Lower leg skin (tissue), 4 donors: ENCODE data around the gene PDK3. TPM values are rescaled to one million over a fixed set of nuclear protein-coding genes. Genes with fewer than 3 reads are reported as not detected.

Source experiments
- DNase-seq, 2 donors: peaks; one replicate each; pipeline ENCODE4 v3.0.0-alpha.2; 2019; ENCODE audit warnings: low spot score in 2 of 2
- H3K4me3 ChIP-seq: fragments of 200-600 bp; sonication (generic); 2 replicates; pipeline ENCODE4 v1.5.1; 2017; ENCODE audit warnings: mild to moderate bottlenecking, low read depth; ENCODE audit not compliant: poor library complexity, severe bottlenecking
- CTCF ChIP-seq, 3 donors: fragments of 450-650 bp; IDR thresholded peaks; one replicate each; pipeline ENCODE4 v1.5.1; 2016; ENCODE audit warnings: antibody characterized with exemption in 3 of 3, mild to moderate bottlenecking in 3 of 3, moderate library complexity in 2 of 3
- POLR2A ChIP-seq, 2 donors: fragments of 450-650 bp; IDR thresholded peaks; one replicate each; pipeline ENCODE4 v1.6.1; 2016 to 2017; ENCODE audit warnings: antibody characterized with exemption in 2 of 2, mild to moderate bottlenecking in 1 of 2, moderate library complexity in 1 of 2
- WGBS, 2 donors: methylation state at CpG; one replicate each; pipeline ENCODE4 v1.1.5; 2018; 5-methylcytosine and 5-hydroxymethylcytosine counted together
- intact Hi-C: fragments of 100-400 bp; cut with DNase I; formaldehyde crosslinking; loops from one replicate; pipeline ENCODE4 v1.15.0; 2023; ENCODE audit warnings: low total_unique reads
- total RNA-seq, 4 donors: library from RNA; depleted of rRNA; stranded (reverse); fragments of >200 nt; gene quantifications; one replicate each; pipeline ENCODE4 v1.1.0, GENCODE V29; 2016

Gene PDK3
- total RNA-seq, 4 donors from 2014 or later = 16.7 to 62.4 (median 40.1) TPM

GRCh38 chrX:24471808-24472207 lies 6.7 kb downstream of the PDK3 start:
- WGBS, 2 donors = 68 to 80% methylated on average over 2 of the region's 2 CpGs
- intact Hi-C loops = no loop called here
- H3K4me3 ChIP-seq = no peak overlapping the region
- DNase-seq = no peak
- TF ChIP-seq CTCF (IDR thresholded peaks at IDR 0.05) (no peak), POLR2A (IDR thresholded peaks at IDR 0.05) (no peak)

- 80 to 93% methylated on average over 6 of the region's 6 CpGs for WGBS, 2 donors
- TF ChIP-seq POLR2A (IDR thresholded peaks at IDR 0.05) = no peak
- no peak for TF ChIP-seq CTCF (IDR thresholded peaks at IDR 0.05)
- intact Hi-C loops = no loop called here
- DNase-seq = no peak
- no peak overlapping the region for H3K4me3 ChIP-seq
Measured at GRCh38 chrX:24475480-24475879, 10.4 kb downstream of the PDK3 start.

GRCh38 chrX:24478509-24478908 lies 13.4 kb downstream of the PDK3 start:
- TF ChIP-seq CTCF (IDR thresholded peaks at IDR 0.05) = no peak
- no peak for TF ChIP-seq POLR2A (IDR thresholded peaks at IDR 0.05)

GRCh38 chrX:24479924-24480323 lies 14.8 kb downstream of the PDK3 start:
- intact Hi-C loops = loop anchor here (10.0 kb wide), 1 partner anchor 85 kb away; no protein-coding TSS in a partner anchor
- 57 to 63% methylated on average over 9 of the region's 9 CpGs for WGBS, 2 donors
- no peak for DNase-seq
- no peak overlapping the region for H3K4me3 ChIP-seq
- no peak for TF ChIP-seq POLR2A (IDR thresholded peaks at IDR 0.05)
- TF ChIP-seq CTCF (IDR thresholded peaks at IDR 0.05) = no peak

More at GRCh38 chrX:24478509-24478908, 13.4 kb downstream of the PDK3 start:
- intact Hi-C loops = no loop called here
- H3K4me3 ChIP-seq = no peak overlapping the region
- DNase-seq = no peak
- 87 to 98% methylated on average over 4 of the region's 4 CpGs for whole genome bisulfite sequencing, 2 donors

GRCh38 chrX:24480400-24480865 lies 15.3 kb downstream of the PDK3 start:
- no peak overlapping the region for H3K4me3 ChIP-seq
- no peak for DNase-seq
- TF ChIP-seq POLR2A (IDR thresholded peaks at IDR 0.05) = no peak
- TF ChIP-seq CTCF (IDR thresholded peaks at IDR 0.05) = no peak
- 59 to 69% methylated on average over 4 to 5 of the region's 5 CpGs for WGBS, 2 donors
- intact Hi-C loops = loop anchor here (10.0 kb wide), 1 partner anchor 86 kb away; no protein-coding TSS in a partner anchor

- H3K4me3 ChIP-seq = no peak overlapping the region
- intact Hi-C loops = loop anchor here (10.0 kb wide), 1 partner anchor 88 kb away; no protein-coding TSS in a partner anchor
- no peak for DNase-seq
- 72 to 80% methylated on average over 3 of the region's 3 CpGs for WGBS, 2 donors
- no peak for TF ChIP-seq CTCF (IDR thresholded peaks at IDR 0.05)
- TF ChIP-seq POLR2A (IDR thresholded peaks at IDR 0.05) = no peak
Measured at GRCh38 chrX:24482823-24483415, 17.8 kb downstream of the PDK3 start.
